Measurements from ENCODE around the gene CALHM5.

DNA sequence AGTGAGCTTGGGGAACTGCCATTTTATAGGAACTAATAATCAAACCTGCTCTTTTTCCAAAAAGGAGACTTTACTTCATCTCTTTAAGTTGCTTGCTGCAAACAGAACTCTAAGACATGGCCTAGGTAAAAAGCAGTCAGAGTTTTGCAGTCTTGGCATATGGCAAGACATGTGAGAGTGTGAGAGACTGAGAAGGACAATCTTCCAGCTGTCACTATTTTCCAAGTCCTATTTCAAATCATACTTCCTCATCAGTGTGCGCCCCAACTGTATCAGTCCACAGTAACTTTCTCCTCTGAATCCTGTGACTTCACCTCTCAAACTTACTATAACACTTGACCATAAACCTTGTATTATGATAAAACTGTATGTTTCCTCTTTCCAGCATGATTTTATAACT lies 39.9 kb upstream of the CALHM5 start:
- TF ChIP-seq, protein P1, sequence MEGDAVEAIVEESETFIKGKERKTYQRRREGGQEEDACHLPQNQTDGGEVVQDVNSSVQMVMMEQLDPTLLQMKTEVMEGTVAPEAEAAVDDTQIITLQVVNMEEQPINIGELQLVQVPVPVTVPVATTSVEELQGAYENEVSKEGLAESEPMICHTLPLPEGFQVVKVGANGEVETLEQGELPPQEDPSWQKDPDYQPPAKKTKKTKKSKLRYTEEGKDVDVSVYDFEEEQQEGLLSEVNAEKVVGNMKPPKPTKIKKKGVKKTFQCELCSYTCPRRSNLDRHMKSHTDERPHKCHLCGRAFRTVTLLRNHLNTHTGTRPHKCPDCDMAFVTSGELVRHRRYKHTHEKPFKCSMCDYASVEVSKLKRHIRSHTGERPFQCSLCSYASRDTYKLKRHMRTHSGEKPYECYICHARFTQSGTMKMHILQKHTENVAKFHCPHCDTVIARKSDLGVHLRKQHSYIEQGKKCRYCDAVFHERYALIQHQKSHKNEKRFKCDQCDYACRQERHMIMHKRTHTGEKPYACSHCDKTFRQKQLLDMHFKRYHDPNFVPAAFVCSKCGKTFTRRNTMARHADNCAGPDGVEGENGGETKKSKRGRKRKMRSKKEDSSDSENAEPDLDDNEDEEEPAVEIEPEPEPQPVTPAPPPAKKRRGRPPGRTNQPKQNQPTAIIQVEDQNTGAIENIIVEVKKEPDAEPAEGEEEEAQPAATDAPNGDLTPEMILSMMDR (conservative IDR thresholded peaks at IDR 0.05; ENCODE audit: low read length), result no peak
- TF ChIP-seq EZH2phosphoT487 (IDR thresholded peaks at IDR 0.05; ENCODE audit: borderline replicate concordance), result no peak
